K562 (cell line): ENCODE results near the gene RBKS.

Experiments used
- CEBPB ChIP-seq: fragments of 450-650 bp; IDR thresholded peaks from 2 replicates; pipeline ENCODE4 v1.6.1; 2016; ENCODE audit warnings: missing genetic modification characterization, missing compliant biosample characterization
- EZH2 ChIP-seq: IDR thresholded peaks from 2 replicates; pipeline ENCODE4 v1.6.1; 2012; ENCODE audit warnings: low read depth, mild to moderate bottlenecking, inconsistent platforms, low read length, borderline replicate concordance
- FOXK2 ChIP-seq, 2 experiments: fragments of 450-650 bp; IDR thresholded peaks in 1 of 2; conservative IDR thresholded peaks in 1 of 2; 2 replicates each; pipeline ENCODE4 v1.6.1; 2016; ENCODE audit warnings: low read depth in 2 of 2, mild to moderate bottlenecking in 1 of 2
- MAZ ChIP-seq, 2 experiments: fragments of 450-650 bp in 1 of 2; sonication (generic) in 1 of 2; formaldehyde crosslinking; IDR thresholded peaks in 1 of 2; conservative IDR thresholded peaks in 1 of 2; 2 replicates each; pipeline versions ENCODE4 v1.4.0 to v1.5.0; 2020; ENCODE audit warnings: mild to moderate bottlenecking in 1 of 2, missing genetic modification reagents in 1 of 2
- MYBL2 ChIP-seq, 2 experiments: fragments of 450-650 bp in 1 of 2; sonication (generic) in 1 of 2; formaldehyde crosslinking in 1 of 2; IDR thresholded peaks; 2 replicates each; pipeline versions ENCODE4 v1.6.1 to v1.8.1; 2017 to 2022; ENCODE audit warnings: borderline replicate concordance in 1 of 2, inconsistent platforms in 1 of 2, low read depth in 1 of 2, mild to moderate bottlenecking in 1 of 2, missing genetic modification reagents in 1 of 2, moderate library complexity in 1 of 2
- TCF7 ChIP-seq: sonication (generic); IDR thresholded peaks from 2 replicates; pipeline ENCODE4 v1.6.1; 2016; ENCODE audit warnings: antibody characterized with exemption, borderline replicate concordance
- TEAD1 ChIP-seq, 2 experiments: fragments of 450-650 bp in 1 of 2; sonication (generic) in 1 of 2; formaldehyde crosslinking; IDR thresholded peaks; 2 replicates each; pipeline versions ENCODE4 v1.4.0 to v1.8.0; 2020 to 2022; ENCODE audit warnings: mild to moderate bottlenecking in 2 of 2, missing genetic modification reagents in 1 of 2
- ZBED1 ChIP-seq: IDR thresholded peaks from 2 replicates; pipeline ENCODE4 v1.6.1; 2014
- ZNF436 ChIP-seq: fragments of 250-450, 450-650 bp; sonication (Bioruptor Pico); formaldehyde crosslinking; IDR thresholded peaks from 2 replicates; pipeline ENCODE4 v1.7.0; 2020; ENCODE audit warnings: mild to moderate bottlenecking
- TF ChIP-seq, protein P1 (sequence below): IDR thresholded peaks from 3 replicates; pipeline ENCODE4 v1.6.1; 2011; ENCODE audit warnings: borderline replicate concordance, mild to moderate bottlenecking, moderate library complexity; ENCODE audit not compliant: insufficient read length; ENCODE audit errors: extremely low read depth

DNA sequence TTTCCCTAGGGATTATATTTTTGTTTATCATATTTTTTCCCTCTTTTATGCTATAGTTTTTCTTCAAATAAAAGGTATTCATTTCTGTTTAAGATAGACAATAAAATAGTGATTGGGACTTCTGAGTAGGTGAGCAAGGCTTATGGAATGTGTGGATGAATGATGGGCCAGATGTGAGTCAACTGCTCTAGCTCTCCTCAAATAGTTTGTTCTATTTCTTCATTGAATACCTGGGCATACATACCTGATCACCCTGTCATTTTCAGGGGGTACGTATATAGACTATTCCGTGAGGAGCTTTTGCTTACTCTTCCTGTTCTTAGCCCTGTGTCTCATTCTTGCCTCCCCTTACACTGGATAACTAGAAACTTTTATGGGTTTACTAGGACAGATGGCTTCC, 42.2 kb upstream of the RBKS start:
- TF ChIP-seq CEBPB (tag) (no peak), EZH2 (no peak), MAZ (CRISPR knock-in tag; conservative IDR thresholded peaks at IDR 0.05 in 1 of 2, IDR thresholded peaks at IDR 0.05 in 1 of 2) (no peak), TCF7 (no peak), ZNF436 (CRISPR knock-in tag) (no peak), ZBED1 (no peak), TEAD1 (CRISPR knock-in tag; IDR thresholded peaks at IDR 0.05) (no peak), MYBL2 (IDR thresholded peaks at IDR 0.05; ENCODE audit: low read depth) (no peak), MYBL2 (CRISPR knock-in tag; IDR thresholded peaks at IDR 0.05; ENCODE audit: borderline replicate concordance) (no peak), FOXK2 (conservative IDR thresholded peaks at IDR 0.05 in 1 of 2, IDR thresholded peaks at IDR 0.05 in 1 of 2; ENCODE audit: low read depth in 2 of 2) (no peak)
- TF ChIP-seq, protein P1, sequence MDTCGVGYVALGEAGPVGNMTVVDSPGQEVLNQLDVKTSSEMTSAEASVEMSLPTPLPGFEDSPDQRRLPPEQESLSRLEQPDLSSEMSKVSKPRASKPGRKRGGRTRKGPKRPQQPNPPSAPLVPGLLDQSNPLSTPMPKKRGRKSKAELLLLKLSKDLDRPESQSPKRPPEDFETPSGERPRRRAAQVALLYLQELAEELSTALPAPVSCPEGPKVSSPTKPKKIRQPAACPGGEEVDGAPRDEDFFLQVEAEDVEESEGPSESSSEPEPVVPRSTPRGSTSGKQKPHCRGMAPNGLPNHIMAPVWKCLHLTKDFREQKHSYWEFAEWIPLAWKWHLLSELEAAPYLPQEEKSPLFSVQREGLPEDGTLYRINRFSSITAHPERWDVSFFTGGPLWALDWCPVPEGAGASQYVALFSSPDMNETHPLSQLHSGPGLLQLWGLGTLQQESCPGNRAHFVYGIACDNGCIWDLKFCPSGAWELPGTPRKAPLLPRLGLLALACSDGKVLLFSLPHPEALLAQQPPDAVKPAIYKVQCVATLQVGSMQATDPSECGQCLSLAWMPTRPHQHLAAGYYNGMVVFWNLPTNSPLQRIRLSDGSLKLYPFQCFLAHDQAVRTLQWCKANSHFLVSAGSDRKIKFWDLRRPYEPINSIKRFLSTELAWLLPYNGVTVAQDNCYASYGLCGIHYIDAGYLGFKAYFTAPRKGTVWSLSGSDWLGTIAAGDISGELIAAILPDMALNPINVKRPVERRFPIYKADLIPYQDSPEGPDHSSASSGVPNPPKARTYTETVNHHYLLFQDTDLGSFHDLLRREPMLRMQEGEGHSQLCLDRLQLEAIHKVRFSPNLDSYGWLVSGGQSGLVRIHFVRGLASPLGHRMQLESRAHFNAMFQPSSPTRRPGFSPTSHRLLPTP = no peak
